LoVo (cell line): ENCODE results near the gene SYNJ2.

Source experiments
- DNase-seq: peaks from one replicate; pipeline ENCODE4 v3.0.0-alpha.2; 2016; ENCODE audit warnings: low spot score

The SYNJ2 gene

DNA sequence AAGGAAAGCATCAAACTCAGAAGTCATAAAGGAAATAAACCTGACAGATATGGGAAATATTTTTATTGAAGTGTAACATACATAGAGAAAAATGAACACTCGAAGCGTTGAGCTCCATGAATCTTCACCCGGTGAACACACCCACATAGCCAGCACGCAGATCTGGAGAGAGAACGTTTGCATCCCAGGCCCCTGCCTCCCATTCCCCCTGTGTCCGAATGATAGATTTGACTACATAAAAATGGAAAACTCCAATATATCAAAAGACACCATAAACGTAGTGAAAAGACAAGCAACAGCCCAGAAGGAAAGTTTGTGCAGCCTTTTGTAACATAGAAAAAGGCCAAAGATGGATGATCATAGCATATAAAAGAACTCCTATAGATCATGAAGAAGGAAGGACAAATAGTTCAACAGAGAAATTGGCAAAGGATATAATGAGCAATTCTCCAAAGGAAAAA lies 17.1 kb downstream of the SYNJ2 start:
- DNase-seq = no peak

GRCh38 chr6:157999168-158000051 lies 17.7 kb downstream of the SYNJ2 start:
- no peak for DNase-seq

GRCh38 chr6:158000530-158001307 lies 19.1 kb downstream of the SYNJ2 start:
- no peak for DNase-seq

GRCh38 chr6:158002249-158002950 lies 20.7 kb downstream of the SYNJ2 start:
- DNase-seq = peak; percentile 66

GRCh38 chr6:158002951-158003853 lies 21.5 kb downstream of the SYNJ2 start:
- no peak for DNase-seq

DNA sequence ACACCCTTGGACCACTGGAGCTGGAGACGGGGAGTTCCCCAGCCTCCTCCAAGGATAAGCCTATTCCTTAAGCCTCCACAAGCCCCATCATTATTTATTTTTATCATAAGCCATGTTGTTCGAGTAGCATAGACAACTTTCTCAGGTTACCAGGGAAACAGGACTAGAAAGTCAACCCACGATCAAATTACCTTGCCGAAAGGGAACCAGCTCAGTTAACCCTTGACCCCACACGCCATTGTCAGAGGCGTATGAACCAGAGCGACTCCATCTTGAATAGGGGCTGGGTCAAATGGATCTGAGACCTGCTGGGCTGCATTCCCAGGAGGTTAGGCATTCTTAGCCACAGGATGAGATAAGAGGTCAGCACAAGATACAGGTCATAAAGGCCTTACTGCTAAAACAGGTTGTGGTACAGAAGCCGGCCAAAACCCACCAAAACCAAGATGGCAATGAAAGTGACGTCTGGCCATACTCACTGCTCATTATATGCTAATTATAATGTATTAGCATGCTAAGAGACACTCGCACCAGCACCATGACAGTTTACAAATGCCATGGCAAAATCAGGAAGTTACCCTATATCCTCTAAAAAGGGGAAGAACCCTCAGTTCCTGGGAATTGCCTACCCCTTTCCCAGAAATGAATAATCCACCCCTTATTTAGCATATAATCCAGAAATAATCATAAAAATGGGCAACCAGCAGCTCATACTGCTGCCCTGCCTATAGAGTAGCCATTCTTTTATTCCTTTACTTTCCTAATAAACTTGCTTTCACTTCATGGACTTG lies 22.4 kb downstream of the SYNJ2 start:
- DNase-seq = no peak

DNA sequence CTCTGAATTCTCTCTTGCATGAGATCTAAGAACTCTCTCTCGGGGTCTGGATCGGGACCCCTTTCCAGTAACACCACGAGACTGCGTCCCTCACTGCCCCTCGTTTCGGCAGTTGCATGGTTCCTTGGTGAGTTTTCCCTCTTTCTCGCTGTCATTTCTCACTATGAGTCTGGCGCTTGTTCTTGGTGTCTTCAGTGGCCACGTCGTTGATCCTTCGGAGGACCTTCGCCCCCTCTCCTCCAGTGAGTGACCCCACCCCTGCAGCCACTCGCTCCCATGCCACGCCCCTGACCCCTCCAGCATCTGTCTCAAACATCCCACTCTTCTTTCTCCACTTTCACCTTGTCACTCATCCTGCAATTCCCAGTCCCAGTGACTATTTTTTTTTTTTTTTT lies 23.0 kb downstream of the SYNJ2 start:
- no peak for DNase-seq

DNA sequence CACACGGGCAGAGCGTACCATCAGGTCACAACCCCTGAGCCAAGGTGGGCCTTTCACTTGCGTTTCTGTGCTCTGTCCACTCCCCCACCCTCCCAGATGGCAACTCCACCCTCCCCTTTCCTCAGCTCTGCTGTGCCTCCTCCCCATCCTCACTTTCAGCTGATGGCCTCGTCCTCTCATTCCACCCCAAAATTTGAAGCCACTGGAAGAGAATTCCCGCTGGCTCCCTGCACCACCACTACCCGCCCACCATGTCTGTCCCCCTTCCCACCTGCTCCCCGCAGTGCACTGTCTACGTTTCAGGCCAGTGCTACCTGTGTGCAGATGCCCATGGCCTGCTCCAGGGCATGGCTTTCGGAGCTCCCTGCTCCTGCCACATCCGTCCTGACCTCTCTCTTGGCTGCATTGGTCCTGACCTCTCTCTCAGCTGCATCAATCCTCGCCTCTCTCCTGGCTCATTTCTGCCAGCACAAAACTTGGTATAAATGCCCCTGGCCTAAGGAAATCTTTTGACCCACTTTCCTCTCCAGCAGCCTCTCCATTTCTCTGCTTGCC lies 24.0 kb downstream of the SYNJ2 start:
- DNase-seq = no peak

DNA sequence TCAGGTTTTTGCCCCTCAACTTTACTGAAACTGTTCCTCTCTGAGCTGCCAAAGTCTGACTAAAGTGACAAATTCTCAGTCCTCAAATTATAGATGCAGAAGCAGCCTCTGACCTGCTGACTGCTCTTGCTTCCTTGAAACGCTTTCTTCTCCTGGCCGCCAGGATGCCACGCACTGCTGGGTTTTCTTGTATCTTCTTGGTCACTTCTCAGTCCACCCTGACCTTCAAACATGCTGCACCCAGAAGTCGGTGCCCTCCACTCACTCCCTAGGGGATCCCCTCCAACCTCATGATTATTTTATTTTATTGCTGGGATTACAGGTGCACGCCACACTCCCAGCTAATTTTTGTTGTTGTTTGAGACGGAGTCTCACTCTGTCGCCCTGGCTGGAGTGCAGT lies 24.7 kb downstream of the SYNJ2 start:
- no peak for DNase-seq

GRCh38 chr6:158006821-158007570 lies 25.3 kb downstream of the SYNJ2 start:
- DNase-seq = no peak

- DNase-seq = no peak
Observed at GRCh38 chr6:158008864-158009113, 27.1 kb downstream of the SYNJ2 start.

- DNase-seq = no peak
Observed at GRCh38 chr6:158009114-158009891, 27.6 kb downstream of the SYNJ2 start.

GRCh38 chr6:158009935-158010585 lies 28.4 kb downstream of the SYNJ2 start:
- DNase-seq = no peak

- no peak for DNase-seq
Observed at GRCh38 chr6:158010591-158011477, 29.2 kb downstream of the SYNJ2 start.

DNA sequence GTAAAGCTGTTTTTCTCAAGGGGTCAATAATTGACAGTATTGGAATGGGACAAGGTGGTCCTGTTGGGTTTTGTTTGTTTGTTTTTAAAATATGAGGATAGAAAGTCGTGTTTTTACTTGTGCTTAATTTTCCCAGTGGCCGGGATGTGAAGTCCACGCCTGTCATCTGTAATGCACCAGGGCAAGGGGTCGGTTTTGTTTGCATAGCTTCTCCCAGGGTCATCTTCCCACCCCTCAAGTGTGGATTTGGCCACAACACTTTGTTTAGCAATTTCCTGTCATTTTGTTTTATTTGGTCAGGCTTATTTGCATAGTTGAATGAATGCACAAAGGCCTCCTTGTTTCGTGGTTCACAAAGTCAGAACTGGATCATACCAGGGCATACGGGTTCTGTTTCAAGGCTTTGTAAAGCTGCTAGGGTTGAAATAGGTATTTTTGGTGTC lies 29.8 kb downstream of the SYNJ2 start:
- no peak for DNase-seq

DNA sequence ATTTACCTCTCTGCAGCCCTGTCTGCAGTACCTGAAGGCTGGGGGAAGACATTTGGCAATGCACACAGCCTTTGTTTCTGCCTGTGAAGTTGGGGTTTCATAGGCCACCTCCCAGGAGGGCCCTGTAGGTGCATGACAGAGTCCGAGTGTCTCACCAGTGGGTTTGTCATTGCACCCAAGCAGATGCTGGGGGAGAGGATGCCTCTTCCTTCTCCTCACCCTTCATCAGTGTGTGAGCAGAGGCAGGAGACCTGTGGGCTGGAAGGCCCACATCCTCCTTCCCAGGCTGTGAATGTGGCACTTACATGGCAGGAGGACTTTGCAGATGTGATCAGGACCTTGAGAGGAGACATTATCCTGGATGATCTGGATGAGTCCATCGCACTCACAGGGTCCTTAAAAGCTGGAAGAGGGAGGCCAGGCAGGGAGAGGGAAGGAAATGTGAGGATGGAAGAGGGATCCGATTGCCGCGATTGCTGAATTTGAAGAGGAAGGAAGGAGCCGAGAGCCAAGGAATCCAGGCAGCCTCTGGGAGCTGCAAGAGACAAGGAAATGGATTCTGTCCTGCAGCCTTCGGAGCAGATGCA lies 30.4 kb downstream of the SYNJ2 start:
- no peak for DNase-seq

DNA sequence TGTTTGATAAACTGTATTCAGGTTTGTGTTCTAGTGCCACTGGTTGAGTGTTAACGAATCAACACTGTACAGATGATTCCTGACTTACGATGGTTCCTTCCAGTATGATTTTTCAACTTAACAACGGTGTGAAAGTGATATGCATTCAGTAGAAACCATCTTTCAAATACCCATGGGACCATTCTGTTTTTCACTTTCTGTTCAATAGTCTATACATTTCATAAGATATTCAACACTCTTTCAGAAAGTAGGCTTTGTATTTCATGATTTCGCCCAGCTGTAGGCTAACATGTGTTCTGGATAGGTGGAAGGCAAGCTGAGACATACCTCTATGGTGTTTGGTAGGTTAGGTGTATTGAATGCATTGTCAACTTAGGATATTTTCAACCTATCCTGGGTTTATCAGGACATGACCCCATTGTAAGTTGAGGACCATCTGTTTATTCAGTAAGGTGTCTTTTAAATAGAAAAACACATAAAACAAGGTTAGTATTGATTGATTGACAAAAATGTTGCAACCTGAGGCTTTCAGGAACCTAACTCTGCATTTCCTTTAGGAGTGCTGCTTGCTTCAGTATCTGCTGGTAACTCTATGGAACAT lies 32.3 kb downstream of the SYNJ2 start:
- no peak for DNase-seq
